GM20000 (cell line): ENCODE data around the gene CGB1.

Experiments used
- DNase-seq: peaks from one replicate; pipeline ENCODE4 v3.0.0; 2012; ENCODE audit warnings: low spot score
- CTCF ChIP-seq: IDR thresholded peaks from 2 replicates; pipeline ENCODE4 v1.5.1; 2012; ENCODE audit warnings: mild to moderate bottlenecking, control low read depth; ENCODE audit errors: extremely low read depth, missing control alignments

CGB1 gene

GRCh38 chr19:48987323-48987722, 49.4 kb downstream of the CGB1 start:
- no peak for TF ChIP-seq CTCF
- DNase-seq, result no peak

GRCh38 chr19:48986211-48986610, 50.5 kb downstream of the CGB1 start:
- no peak for DNase-seq
- TF ChIP-seq CTCF, result no peak

- DNase-seq, result no peak
- no peak for TF ChIP-seq CTCF
Measured at GRCh38 chr19:48985711-48986110, 51.0 kb downstream of the CGB1 start.
